Vagina (tissue), 2 donors: Measurements from ENCODE around the gene ACOXL.

Experiments used
- POLR2A ChIP-seq, 2 donors: fragments of 450-650 bp; IDR thresholded peaks; one replicate each; pipeline ENCODE4 v1.6.1; 2017; ENCODE audit warnings: antibody characterized with exemption in 2 of 2, mild to moderate bottlenecking in 2 of 2, moderate library complexity in 2 of 2
- POLR2AphosphoS5 ChIP-seq, 2 donors: sonication (generic); formaldehyde crosslinking; IDR thresholded peaks; one replicate each; pipeline ENCODE4 v1.9.0; 2017; ENCODE audit warnings: antibody characterized with exemption in 2 of 2, mild to moderate bottlenecking in 2 of 2, low read depth in 1 of 2; ENCODE audit not compliant: insufficient read depth in 1 of 2
- TF ChIP-seq, protein P1 (sequence below), 3 experiments: fragments of 450-650 bp in 2 of 3; fragments of 200-600 bp in 1 of 3; sonication (generic) in 1 of 3; IDR thresholded peaks; one replicate each; pipeline ENCODE4 v1.5.1; 2017 to 2019; ENCODE audit warnings: antibody characterized with exemption in 3 of 3, mild to moderate bottlenecking in 2 of 3, moderate library complexity in 2 of 3

DNA sequence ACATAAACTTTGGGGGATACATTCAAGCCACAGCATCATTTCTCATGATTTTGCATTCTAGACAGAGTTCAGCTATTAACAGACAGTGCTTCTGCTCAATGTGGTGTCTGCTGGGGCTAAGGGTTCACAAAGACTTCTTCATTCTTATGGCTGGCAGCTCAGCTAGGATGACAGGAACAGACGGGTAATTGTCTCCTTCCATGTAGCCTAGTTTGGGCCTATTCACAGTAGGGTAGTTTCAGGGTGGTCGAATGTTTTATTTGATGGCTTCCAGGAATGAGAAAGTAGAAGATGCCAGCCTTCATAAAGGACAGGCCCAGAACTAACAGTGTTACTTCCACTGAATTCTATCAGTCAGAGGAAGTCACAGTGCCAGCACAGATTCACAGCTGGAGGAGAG is 362.3 kb downstream of the ACOXL start:
- TF ChIP-seq, protein P1, sequence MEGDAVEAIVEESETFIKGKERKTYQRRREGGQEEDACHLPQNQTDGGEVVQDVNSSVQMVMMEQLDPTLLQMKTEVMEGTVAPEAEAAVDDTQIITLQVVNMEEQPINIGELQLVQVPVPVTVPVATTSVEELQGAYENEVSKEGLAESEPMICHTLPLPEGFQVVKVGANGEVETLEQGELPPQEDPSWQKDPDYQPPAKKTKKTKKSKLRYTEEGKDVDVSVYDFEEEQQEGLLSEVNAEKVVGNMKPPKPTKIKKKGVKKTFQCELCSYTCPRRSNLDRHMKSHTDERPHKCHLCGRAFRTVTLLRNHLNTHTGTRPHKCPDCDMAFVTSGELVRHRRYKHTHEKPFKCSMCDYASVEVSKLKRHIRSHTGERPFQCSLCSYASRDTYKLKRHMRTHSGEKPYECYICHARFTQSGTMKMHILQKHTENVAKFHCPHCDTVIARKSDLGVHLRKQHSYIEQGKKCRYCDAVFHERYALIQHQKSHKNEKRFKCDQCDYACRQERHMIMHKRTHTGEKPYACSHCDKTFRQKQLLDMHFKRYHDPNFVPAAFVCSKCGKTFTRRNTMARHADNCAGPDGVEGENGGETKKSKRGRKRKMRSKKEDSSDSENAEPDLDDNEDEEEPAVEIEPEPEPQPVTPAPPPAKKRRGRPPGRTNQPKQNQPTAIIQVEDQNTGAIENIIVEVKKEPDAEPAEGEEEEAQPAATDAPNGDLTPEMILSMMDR (IDR thresholded peaks at IDR 0.05): no peak
- TF ChIP-seq POLR2A (IDR thresholded peaks at IDR 0.05) (no peak), POLR2AphosphoS5 (IDR thresholded peaks at IDR 0.05; ENCODE audit: insufficient read depth in 1 of 2, low read depth in 1 of 2) (no peak)
